CD4-positive, alpha-beta T cell treated with Interleukin-6 for 4 hours (primary cell): Measurements from ENCODE around the gene SLC6A9.
A peak's percentile ranks its signal among the peaks of the same experiment; 100 is the strongest.

Experiments
- DNase-seq: peaks from one replicate; pipeline ENCODE4 v3.0.0-alpha.2; 2020; ENCODE audit warnings: mixed read lengths

Gene SLC6A9

GRCh38 chr1:44031252-44032169 is at the start of gene SLC6A9:
TSS of gene SLC6A9 (minus strand) at chr1:44031462. CDS start at chr1:44024277, 7,185 bp downstream.
- DNase-seq, result peak; percentile 59

DNA sequence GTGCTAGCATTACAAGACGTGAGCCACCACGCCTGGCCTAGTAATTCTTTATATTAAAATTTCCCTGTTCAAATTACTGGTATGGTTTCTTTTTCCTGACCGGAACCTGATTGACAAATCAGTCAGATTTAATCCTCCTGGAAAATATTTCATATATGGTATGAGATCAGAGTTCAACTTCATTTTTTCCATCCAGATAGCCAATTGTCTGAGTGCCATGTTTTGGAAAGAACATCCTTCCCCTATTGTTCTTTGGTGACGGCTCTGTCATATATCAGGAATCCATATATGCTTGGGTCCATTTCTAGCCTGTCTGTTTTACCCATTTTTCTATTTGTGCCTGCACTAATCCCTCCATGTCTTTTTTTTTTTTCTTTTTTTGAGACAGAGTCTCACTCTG is 48.3 kb upstream of the SLC6A9 start:
- no peak for DNase-seq

- no peak for DNase-seq
Observed at GRCh38 chr1:44078104-44078503, 46.8 kb upstream of the SLC6A9 start.

DNA sequence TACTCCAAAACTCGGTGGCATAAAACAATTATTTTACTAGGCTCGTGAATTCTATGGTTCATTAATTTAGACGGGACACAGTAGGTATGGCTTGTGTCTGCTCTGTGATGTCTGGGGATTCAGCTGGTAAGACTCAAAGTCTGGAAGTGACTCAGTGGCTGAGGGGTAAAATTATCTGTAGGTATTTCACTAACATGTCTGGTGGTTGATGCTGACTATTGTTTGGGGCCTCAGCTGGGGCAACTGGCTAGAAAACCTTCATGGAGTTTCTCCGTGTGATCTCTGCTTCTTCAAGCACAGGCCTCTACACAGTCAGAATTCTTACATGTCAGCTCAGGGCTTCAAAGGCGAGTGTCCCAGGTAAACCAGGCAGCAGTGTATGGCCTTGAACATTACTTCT is 46.2 kb upstream of the SLC6A9 start:
- no peak for DNase-seq

GRCh38 chr1:44076066-44076465 is 44.8 kb upstream of the SLC6A9 start:
- DNase-seq, result no peak

DNA sequence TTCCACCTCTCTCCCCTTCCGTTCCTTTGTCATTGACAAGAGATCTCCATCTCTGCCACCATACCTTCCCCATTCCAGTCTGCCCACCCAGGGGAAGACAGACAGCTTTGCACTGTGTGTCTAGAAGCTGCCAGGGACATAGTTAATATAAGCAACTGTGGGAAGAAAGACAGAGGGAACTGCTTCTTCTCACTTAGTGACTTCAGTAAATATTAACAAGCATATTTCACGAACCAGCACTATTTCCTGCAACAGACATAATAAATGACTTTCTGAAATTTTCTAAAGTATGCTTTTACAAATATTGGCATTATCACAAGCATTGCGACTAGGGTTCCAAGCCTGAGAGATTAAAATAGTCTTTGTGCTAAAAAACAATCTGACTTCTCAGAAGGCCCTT is 43.2 kb upstream of the SLC6A9 start:
- no peak for DNase-seq

DNA sequence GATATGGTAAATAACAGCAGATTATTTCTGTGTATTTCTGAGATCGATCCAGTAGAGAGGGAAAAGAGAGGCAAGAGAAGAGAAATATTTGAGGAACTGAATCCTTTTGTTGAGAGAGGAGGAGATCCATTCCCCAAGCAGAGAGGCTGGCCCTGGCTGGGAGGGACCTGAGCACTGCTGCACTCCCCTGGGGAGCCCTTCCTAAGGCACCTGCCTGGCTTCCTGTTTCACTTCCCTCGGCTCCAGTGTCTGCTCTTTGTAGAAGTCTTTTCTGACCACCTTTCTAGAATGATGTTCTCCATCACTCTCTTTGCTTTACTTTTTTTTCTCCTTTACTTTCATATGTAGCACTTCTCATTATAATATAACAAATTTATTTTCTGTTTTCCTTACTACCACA is 42.3 kb upstream of the SLC6A9 start:
- DNase-seq, result no peak

DNA sequence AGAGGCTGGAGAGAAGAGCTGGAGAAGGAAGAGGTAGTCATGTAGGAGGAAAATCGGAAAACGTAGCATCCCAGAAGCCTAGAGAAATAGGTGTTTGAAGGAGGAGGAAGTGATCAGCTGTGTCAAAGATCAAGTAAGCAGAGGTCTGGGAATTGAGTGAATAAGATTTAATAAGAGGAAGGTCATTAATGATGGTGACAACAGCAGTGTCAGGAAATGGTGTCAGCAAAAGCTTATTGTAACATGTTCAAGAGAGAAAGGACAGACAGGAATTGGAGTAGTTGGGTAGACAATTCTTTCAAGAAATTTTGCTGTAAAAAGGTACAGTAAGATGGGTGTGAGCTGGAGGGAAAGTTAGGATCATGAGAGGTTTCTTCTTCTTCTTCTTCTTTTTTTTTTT is 41.6 kb upstream of the SLC6A9 start:
- no peak for DNase-seq

GRCh38 chr1:44072204-44072603 is 40.9 kb upstream of the SLC6A9 start:
- DNase-seq, result no peak

GRCh38 chr1:44071461-44071860 is 40.2 kb upstream of the SLC6A9 start:
- no peak for DNase-seq

GRCh38 chr1:44068442-44068921 is 37.2 kb upstream of the SLC6A9 start:
- DNase-seq, result no peak

GRCh38 chr1:44067266-44068250 is 36.3 kb upstream of the SLC6A9 start:
- no peak for DNase-seq

DNA sequence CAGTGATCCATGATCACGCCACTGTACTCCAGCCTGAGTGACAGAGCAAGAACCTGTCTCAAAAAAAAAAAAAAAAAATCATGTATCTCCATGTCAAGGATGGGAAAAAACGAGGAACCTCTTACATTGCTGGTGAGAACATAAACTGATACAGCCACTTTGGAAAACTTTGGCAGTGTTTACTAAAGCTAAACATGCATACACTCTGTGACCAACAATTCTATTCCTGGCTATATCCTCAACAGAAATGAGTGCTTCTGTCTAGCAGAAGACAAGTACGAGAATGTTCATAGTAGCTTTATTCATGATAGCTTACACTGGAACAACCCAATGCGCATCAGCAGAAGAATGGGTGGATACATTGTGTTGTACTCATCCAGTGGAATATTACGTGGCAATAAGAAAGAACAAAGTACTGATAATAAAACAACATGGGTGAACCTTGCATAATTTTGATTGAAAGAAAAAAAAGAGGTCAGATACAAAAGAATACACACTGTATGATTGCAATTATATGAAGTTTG is 31.5 kb upstream of the SLC6A9 start:
- no peak for DNase-seq

- DNase-seq, result no peak
Observed at GRCh38 chr1:44061857-44062256, 30.6 kb upstream of the SLC6A9 start.

- DNase-seq, result no peak
Observed at GRCh38 chr1:44060830-44061267, 29.6 kb upstream of the SLC6A9 start.

DNA sequence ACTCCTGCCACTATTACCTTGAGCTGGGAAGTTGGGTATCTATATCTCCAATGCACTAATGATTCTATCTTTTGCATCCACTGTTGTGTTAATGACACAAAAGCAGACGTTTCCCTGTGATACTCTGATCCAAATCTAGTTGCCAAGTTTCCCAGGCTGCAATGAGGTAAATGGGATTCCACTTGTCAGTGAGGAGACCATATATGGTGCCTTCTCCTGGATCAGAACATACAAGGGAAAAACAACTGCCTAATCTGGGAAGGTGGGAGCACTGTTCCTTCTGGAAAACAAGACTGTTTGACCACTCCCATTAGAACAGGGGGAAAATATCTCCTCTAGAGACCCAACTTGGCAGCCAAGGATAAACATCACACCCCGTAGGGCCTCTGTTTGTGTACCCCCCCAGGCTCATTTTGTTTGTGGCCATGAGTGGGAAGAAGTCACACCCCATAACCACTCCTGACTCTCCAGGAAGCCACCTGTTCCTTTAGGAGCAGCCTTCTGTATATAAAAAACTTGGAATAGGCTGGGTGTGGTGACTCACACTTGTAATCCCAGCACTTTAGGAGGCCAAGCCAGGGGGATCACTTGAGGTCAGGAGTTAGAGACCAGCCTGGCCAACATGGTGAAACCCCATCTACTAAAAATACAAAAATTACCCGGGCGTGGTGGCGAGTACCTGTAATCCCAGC is 28.5 kb upstream of the SLC6A9 start:
- no peak for DNase-seq

GRCh38 chr1:44059212-44059611 is 27.9 kb upstream of the SLC6A9 start:
- DNase-seq, result no peak

DNA sequence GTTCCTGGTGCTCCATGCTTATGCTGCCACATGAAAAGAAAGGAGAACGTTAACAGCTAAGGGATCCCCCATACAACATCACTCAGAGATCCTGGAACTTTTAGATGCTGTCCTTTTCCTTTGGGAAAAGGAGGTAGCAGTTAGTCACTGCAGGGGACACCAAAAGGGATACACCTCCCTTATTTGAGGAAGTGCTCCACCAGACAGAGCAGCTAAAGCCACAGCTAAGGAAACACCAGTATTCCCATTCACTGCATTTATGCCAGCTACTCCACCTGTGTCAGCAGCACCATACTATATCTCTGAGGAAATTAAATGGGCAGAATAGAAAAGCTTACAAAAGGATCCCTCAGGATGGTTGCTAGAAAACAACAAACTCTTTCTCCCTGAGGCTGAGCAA is 26.0 kb upstream of the SLC6A9 start:
- DNase-seq, result no peak

GRCh38 chr1:44053394-44053793 is 22.1 kb upstream of the SLC6A9 start:
- no peak for DNase-seq

GRCh38 chr1:44050261-44050660 is 19.0 kb upstream of the SLC6A9 start:
- no peak for DNase-seq

- no peak for DNase-seq
Observed at GRCh38 chr1:44049839-44050238, 18.6 kb upstream of the SLC6A9 start.

DNA sequence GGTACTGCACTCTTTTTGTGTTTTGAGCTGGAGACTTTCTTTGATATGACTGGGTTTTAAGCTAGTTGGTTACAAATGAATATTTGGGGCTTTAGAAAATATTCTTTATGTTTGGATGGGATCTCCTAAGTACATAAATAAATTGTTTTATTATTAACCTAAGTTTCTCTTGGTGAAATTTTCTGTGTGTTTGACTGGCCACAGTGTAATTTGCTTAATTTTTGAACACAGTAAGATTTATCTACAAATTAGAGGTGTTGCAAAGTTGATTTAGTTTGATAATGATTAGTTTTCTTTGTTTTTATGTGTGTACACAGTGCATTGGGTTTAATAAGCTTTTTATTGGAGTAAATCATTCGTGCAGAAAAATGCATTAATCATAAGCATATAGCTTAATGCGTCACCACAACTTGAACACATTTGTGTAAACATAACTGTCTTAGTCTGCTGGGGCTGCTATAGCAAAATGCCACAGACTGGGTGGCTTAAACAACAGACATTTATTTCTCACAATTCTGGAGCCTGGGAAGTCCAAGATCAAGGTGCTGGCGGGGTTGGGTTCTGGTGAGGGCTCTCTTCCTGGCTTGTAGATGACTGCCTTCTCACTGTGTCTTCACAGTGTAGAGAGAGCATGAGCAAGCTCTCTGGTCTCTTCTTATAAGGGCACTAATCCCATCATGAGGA is 17.4 kb upstream of the SLC6A9 start:
- DNase-seq, result no peak
